SK-N-SH (cell line): ENCODE measurements around the gene NTM.

Experiments
- EP300 ChIP-seq, 2 experiments: IDR thresholded peaks; 2 replicates each; pipeline versions ENCODE4 v1.4.0 to v1.6.1; 2012; ENCODE audit warnings: borderline replicate concordance in 1 of 2, low read depth in 1 of 2, low read length in 1 of 2
- FOXJ3 ChIP-seq: sonication (generic); formaldehyde crosslinking; IDR thresholded peaks from 2 replicates; pipeline ENCODE4 v1.5.1; 2020; ENCODE audit warnings: mild to moderate bottlenecking, missing genetic modification reagents
- GABPA ChIP-seq: IDR thresholded peaks from 2 replicates; pipeline ENCODE4 v1.4.0; 2012; ENCODE audit warnings: low read depth, mild to moderate bottlenecking
- MXI1 ChIP-seq: IDR thresholded peaks from 2 replicates; pipeline ENCODE4 v1.6.1; 2012; ENCODE audit warnings: mild to moderate bottlenecking, low read depth, low read length, improper control_type of control experiment
- NFIC ChIP-seq: IDR thresholded peaks from 2 replicates; pipeline ENCODE4 v1.4.0; 2012; ENCODE audit warnings: borderline replicate concordance
- NRF1 ChIP-seq: IDR thresholded peaks from 2 replicates; pipeline ENCODE4 v1.6.1; 2012; ENCODE audit warnings: low read depth, mild to moderate bottlenecking, low read length
- POLR2AphosphoS5 ChIP-seq: IDR thresholded peaks from 2 replicates; pipeline ENCODE4 v1.6.1; 2012; ENCODE audit warnings: low read depth, low read length
- RAD21 ChIP-seq: IDR thresholded peaks from 2 replicates; pipeline ENCODE4 v1.6.1; 2012; ENCODE audit warnings: mild to moderate bottlenecking, low read length
- RFX5 ChIP-seq: IDR thresholded peaks from 2 replicates; pipeline ENCODE4 v1.6.1; 2012; ENCODE audit warnings: mild to moderate bottlenecking, improper control_type of control experiment, low read length
- RXRA ChIP-seq: IDR thresholded peaks from 2 replicates; pipeline ENCODE4 v1.4.0; 2012; ENCODE audit warnings: low read depth, mild to moderate bottlenecking, borderline replicate concordance
- SMC3 ChIP-seq: IDR thresholded peaks from 2 replicates; pipeline ENCODE4 v1.6.1; 2012; ENCODE audit warnings: low read depth, low read length, improper control_type of control experiment
- TF ChIP-seq, protein P1 (sequence below): fragments of 200-600 bp; sonication (generic); IDR thresholded peaks from 2 replicates; pipeline ENCODE4 v1.6.1; 2017; ENCODE audit warnings: antibody characterized with exemption, mild to moderate bottlenecking, moderate library complexity
- TF ChIP-seq, protein P2 (sequence below): IDR thresholded peaks from 2 replicates; pipeline ENCODE4 v1.6.1; 2012; ENCODE audit warnings: mild to moderate bottlenecking, low read depth, low read length, moderate library complexity
- TF ChIP-seq, protein P3 (sequence below): IDR thresholded peaks from 2 replicates; pipeline ENCODE4 v1.4.0; 2012; ENCODE audit warnings: low read depth, borderline replicate concordance

DNA sequence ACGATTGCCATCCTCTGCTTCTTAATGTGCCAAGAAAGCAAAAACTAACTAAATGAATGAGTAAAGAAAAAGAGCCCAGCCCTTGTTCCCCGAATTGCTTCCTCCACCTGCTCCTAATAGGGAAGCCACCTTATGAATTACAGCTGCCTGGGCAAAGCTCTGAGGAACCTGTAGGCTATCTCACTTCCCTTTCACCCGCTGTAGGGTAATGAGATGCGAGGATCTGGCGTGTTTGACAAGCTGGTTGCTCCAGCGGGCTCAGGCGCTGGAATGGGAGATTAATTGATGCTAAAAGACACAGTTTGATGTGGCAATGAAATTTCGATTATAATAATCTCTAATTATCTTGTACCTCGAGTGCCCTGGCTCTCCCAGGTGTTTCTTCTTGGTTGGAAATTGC is 256.4 kb downstream of the NTM start:
- TF ChIP-seq EP300 (IDR thresholded peaks at IDR 0.05; ENCODE audit: borderline replicate concordance in 1 of 2, low read depth in 1 of 2, low read length in 1 of 2) (no peak), GABPA (no peak), RFX5 (no peak), SMC3 (no peak), MXI1 (no peak), RXRA (no peak), RAD21 (no peak), FOXJ3 (no peak), NRF1 (no peak), POLR2AphosphoS5 (no peak), NFIC (no peak)
- TF ChIP-seq, protein P1, sequence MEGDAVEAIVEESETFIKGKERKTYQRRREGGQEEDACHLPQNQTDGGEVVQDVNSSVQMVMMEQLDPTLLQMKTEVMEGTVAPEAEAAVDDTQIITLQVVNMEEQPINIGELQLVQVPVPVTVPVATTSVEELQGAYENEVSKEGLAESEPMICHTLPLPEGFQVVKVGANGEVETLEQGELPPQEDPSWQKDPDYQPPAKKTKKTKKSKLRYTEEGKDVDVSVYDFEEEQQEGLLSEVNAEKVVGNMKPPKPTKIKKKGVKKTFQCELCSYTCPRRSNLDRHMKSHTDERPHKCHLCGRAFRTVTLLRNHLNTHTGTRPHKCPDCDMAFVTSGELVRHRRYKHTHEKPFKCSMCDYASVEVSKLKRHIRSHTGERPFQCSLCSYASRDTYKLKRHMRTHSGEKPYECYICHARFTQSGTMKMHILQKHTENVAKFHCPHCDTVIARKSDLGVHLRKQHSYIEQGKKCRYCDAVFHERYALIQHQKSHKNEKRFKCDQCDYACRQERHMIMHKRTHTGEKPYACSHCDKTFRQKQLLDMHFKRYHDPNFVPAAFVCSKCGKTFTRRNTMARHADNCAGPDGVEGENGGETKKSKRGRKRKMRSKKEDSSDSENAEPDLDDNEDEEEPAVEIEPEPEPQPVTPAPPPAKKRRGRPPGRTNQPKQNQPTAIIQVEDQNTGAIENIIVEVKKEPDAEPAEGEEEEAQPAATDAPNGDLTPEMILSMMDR, result no peak
- TF ChIP-seq, protein P2, sequence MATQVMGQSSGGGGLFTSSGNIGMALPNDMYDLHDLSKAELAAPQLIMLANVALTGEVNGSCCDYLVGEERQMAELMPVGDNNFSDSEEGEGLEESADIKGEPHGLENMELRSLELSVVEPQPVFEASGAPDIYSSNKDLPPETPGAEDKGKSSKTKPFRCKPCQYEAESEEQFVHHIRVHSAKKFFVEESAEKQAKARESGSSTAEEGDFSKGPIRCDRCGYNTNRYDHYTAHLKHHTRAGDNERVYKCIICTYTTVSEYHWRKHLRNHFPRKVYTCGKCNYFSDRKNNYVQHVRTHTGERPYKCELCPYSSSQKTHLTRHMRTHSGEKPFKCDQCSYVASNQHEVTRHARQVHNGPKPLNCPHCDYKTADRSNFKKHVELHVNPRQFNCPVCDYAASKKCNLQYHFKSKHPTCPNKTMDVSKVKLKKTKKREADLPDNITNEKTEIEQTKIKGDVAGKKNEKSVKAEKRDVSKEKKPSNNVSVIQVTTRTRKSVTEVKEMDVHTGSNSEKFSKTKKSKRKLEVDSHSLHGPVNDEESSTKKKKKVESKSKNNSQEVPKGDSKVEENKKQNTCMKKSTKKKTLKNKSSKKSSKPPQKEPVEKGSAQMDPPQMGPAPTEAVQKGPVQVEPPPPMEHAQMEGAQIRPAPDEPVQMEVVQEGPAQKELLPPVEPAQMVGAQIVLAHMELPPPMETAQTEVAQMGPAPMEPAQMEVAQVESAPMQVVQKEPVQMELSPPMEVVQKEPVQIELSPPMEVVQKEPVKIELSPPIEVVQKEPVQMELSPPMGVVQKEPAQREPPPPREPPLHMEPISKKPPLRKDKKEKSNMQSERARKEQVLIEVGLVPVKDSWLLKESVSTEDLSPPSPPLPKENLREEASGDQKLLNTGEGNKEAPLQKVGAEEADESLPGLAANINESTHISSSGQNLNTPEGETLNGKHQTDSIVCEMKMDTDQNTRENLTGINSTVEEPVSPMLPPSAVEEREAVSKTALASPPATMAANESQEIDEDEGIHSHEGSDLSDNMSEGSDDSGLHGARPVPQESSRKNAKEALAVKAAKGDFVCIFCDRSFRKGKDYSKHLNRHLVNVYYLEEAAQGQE, result no peak
- TF ChIP-seq, protein P3, sequence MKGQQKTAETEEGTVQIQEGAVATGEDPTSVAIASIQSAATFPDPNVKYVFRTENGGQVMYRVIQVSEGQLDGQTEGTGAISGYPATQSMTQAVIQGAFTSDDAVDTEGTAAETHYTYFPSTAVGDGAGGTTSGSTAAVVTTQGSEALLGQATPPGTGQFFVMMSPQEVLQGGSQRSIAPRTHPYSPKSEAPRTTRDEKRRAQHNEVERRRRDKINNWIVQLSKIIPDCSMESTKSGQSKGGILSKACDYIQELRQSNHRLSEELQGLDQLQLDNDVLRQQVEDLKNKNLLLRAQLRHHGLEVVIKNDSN, result no peak
